AG04450 (cell line): ENCODE data around the gene MUC5B. TPM values are rescaled to one million over a fixed set of nuclear protein-coding genes. Genes with fewer than 3 reads are reported as not detected.

ENCODE experiments used
- CTCF ChIA-PET: fragments of 300-600, 350-600 bp; formaldehyde crosslinking; extraction: SDS; loops from one replicate; lab custom pipeline; 2022; ENCODE audit warnings: antibody characterized with exemption, inconsistent platforms; lab: Charles Lee
- POLR2A ChIA-PET: fragments of 350-600 bp; formaldehyde crosslinking; extraction: SDS; loops from one replicate; lab custom pipeline; 2021; ENCODE audit warnings: antibody characterized with exemption, inconsistent platforms; lab: Yijun Ruan, JAX
- DNase-seq: peaks from one replicate; pipeline ENCODE4 v3.0.0-alpha.2; 2011; ENCODE audit warnings: low read depth, low spot score
- H3K27ac ChIP-seq: one replicate; pipeline ENCODE4 v1.5.1; 2012; ENCODE audit warnings: low read depth, low read length, control low read depth
- H3K27me3 ChIP-seq: one replicate; pipeline ENCODE4 v1.6.0; 2012; ENCODE audit warnings: low read length; ENCODE audit not compliant: control insufficient read depth, insufficient read depth
- H3K4me3 ChIP-seq: 2 replicates; pipeline ENCODE4 v1.5.1; 2011; ENCODE audit warnings: mild to moderate bottlenecking, low read depth, low read length, control low read depth
- H3K9me3 ChIP-seq: 2 replicates; pipeline ENCODE4 v1.5.1; 2012; ENCODE audit warnings: low read length; ENCODE audit not compliant: control insufficient read depth, insufficient read depth
- CTCF ChIP-seq: IDR thresholded peaks from 2 replicates; pipeline ENCODE4 v1.5.1; 2011; ENCODE audit warnings: low read depth, low read length, control low read depth, inconsistent platforms
- polyA plus RNA-seq: library from polyadenylated mRNA; depleted of rRNA; stranded (reverse); fragments of >200 nt; gene quantifications from 2 replicates; pipeline ENCODE4 v1.2.3, GENCODE V29; 2011

MUC5B gene
- polyA plus RNA-seq, 1 experiment: not detected

GRCh38 chr11:1306186-1307162 is 83.6 kb downstream of the MUC5B start:
- no peak for TF ChIP-seq CTCF
- Histone ChIP-seq H3K9me3 (peaks cover 14% of the 10 kb centered on the region), H3K27ac (no peak overlapping the region), H3K4me3 (no peak overlapping the region), H3K27me3 (no peaks in the 10 kb centered on the region)
- no peak for DNase-seq
- ChIA-PET POLR2A (no interaction called here), CTCF (no interaction called here)

- no peak for DNase-seq
- Histone ChIP-seq H3K4me3 (no peak overlapping the region), H3K9me3 (peaks cover 19% of the 10 kb centered on the region), H3K27me3 (no peaks in the 10 kb centered on the region), H3K27ac (no peak overlapping the region)
- ChIA-PET POLR2A (no interaction called here), CTCF (no interaction called here)
- TF ChIP-seq CTCF: no peak
Measured at GRCh38 chr11:1307163-1307870, 84.5 kb downstream of the MUC5B start.

GRCh38 chr11:1307998-1308742 is 85.3 kb downstream of the MUC5B start:
- DNase-seq: no peak
- ChIA-PET POLR2A (interaction anchor here (1.0 kb wide), 1 partner anchor 28 kb away, joined by 3 read pairs; no protein-coding TSS in a partner anchor), CTCF (no interaction called here)
- Histone ChIP-seq H3K9me3 (peaks cover 19% of the 10 kb centered on the region), H3K4me3 (peak overlapping the region; percentile 68), H3K27ac (no peak overlapping the region), H3K27me3 (no peaks in the 10 kb centered on the region)
- no peak for TF ChIP-seq CTCF

GRCh38 chr11:1308743-1309497 is 86.1 kb downstream of the MUC5B start:
- no peaks in the 10 kb centered on the region for H3K27me3 ChIP-seq
- peaks cover 16% of the 10 kb centered on the region for H3K9me3 ChIP-seq
- no peak for TF ChIP-seq CTCF
- H3K4me3 ChIP-seq: peak overlapping the region; percentile 68
- CTCF ChIA-PET: no interaction called here
- H3K27ac ChIP-seq: no peak overlapping the region
- DNase-seq: no peak
- POLR2A ChIA-PET: interaction anchor here (0.7 to 1.4 kb wide), 4 partner anchors 10 to 153 kb away, joined by 3 to 6 read pairs (median 3); no protein-coding TSS in a partner anchor
